IPS-NIHi7 (cell line): ENCODE data around the gene MYO1C.

Experiments
- DNase-seq: peaks from one replicate; pipeline ENCODE4 v3.0.0; 2012; ENCODE audit warnings: mixed read lengths; ENCODE audit errors: extremely low spot score

Gene MYO1C

DNA sequence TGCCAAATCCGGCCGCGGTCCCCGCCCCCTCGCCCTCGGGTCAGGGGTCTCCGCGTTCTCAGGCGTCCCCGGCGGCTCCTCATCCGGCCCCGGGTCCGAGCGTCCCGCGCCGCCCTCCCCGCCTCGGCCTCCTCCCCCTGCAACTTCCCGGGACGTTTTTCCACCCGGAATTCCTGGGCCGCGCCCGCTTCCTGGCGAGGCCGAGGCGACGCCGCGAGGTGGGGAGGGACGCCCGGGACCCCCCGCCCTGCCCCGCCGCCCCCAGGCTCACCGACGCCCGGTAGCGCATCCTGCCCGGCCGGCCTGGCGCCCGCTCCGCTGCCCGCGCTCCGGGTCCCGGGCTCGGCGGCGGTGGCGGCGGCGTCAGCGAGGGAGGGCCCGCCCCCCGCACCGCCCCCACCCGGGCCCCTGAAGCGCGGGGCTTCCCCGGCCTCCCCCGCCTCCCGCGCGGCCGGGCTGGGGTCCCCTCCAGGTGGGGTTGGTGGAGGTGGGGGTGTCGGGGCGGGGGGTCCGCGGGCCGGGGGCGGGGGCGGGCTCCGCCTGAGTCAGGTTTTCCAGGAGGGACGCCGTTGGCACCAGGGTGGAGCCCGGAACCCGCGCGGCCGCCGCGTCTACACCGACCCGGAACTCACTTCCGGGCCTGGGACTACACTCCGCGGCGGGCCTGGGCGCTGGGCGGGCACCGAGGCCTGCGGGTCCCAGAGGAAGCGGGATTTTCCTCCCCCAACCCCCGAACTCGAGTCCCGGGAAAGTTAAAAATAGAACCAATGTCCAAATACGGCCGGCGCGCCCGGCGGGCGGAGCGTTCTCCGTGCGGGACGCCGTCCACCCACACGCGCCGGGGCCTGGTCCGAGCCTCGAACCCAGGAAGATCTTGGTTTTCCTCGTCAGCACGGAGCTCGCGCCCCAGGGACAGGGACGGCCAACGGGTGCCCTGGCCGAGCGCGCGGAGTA lies 6.8 kb downstream of the MYO1C start:
- no peak for DNase-seq

DNA sequence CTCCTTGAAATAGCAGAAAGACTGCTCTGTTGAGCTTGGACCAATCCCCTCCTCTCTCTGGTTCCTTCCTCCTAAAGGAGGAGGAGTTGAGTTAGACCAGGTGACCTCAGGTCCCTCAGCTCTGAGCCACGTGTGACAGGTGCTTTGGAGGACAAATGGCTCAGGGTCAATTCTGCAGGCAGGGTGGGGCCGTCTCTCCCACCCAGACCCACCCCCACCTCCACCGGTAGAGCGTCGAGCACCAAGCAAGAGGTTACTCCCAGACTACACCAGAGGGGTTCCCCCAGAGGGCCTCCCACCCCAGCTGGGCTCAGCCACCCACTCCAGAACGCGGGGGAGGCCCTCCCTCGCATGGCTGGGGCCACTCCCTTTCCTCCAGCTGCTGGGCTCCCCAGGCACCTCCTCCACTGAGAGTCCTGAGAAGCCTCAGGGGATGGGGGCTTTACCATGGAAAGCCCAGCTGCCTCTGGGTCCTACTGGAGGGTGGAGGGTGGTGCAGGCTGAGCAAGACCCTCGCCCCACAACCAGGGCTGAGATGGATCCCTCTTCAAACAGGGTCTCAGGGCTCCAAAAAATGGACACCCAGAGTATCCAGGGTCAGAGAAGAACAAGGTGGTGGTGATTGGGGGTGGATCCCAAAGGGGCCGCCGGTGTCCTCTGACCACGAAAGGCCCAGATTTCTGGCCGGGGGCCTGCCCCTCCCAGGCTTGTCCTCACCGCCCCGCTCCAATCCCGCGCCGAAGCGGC lies 7.6 kb downstream of the MYO1C start:
- no peak for DNase-seq

DNA sequence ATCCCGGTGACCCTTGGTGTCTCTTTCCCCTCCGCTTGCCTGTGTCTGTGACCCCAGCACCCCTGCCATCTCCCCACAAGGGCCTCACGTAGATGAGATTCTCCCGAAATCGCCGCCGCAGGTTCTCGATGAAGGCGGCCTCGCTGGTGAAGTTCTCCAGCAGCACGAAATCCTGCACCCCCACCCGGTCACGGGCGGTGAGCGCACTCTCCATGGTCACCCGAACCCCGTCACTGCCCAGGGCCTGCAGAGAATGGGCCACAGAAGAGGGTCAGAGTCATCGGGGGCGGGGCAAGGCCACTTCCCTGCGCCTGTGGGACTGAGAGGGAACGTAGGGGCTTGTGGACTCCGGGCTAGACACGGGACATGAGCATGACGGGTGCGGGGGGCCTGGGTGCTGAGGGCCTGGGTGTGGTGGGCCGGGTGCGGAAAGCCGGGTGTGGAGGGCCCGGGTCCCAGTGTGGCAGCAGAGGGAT lies 8.4 kb downstream of the MYO1C start:
- DNase-seq = no peak

DNA sequence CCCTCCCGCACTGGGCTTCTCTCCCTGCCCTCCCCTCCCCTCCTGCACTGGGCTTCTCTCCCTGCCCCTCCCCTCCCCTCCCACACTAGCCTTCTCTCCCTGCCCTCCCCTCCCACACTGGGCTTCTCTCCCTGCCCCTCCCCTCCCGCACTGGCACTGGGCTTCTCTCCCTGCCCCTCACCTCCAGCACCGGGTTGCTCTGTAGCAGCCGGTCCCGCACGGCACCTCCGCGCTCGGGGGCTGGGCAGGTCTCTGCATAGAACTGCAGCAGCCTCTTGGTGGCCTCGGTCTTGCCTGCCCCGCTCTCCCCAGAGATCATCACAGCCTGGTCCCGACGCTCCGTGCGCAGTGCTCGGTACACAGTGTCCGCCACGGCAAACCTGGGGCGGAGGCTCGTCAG lies 9.8 kb downstream of the MYO1C start:
- DNase-seq = no peak

DNA sequence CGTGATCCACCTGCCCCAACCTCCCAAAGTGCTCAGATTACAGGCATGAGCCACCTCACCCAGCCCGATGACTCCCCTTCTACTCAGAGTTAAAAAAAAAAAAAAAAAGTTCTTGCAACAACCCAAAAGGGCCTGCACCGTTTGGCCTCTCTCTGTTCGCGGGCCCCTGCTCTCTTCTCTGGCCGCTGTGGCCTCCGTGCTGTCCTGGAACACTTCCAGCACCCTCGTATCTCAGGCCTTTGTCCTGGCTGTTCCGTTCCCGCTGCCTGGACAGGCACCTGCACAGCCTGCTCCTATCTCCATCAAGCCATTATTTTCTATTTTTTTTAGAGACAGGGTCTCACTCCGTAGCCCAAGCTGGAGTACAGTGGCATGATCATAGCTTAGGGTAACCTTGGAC lies 10.8 kb downstream of the MYO1C start:
- DNase-seq = no peak

DNA sequence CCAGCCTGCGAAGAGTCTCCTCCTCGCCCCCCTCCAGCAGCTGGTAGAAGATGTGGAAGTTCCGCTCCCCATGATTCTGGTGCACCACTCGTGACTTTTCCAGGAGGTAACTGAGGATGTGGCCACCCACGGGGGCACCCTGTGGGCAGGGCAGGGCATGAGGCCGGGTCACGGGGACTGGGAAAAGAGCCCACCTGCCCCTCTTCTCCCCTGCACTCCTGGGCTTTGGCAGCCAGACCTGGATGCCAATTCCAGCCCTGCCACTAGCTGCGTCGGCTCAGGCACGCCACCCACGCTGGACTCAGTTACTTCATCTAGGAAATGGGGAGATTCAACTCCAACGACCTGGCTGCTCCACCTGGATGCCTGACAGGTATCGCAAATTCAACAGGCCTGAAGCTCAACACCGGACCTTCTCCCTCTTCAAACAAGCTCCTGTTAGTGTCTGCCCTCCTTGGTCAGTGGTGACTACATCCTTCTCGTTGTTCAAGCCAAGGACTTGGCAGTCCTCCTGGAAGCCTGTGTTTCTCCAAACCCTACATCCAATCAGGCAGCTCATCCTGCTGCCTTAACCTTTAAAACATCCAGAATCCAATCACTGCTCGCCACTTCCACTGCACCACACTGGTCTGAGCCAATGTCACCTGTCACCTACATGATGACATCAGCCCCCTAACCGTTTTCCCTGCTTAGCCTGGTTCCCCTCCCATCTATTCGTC lies 11.6 kb downstream of the MYO1C start:
- no peak for DNase-seq

DNA sequence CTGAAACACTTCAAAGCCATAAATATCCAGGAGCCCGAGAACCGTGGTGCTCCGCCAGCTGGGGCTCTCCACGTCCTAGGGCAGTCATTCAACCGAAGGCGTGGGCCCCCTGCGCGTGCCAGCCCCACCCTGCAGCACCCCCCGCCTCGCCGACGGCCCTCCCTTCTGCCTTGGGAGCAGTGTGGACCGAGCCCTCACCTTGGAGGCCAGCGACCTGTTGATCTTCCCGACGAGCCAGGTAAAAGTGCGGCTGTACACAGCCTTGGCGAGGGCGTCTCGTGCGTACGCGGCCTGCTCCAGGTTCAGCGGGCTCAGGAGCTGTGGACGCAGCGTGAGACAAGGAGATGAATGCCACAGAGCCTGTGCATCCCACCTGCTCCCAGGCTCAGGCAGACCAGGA lies 14.1 kb downstream of the MYO1C start:
- no peak for DNase-seq

DNA sequence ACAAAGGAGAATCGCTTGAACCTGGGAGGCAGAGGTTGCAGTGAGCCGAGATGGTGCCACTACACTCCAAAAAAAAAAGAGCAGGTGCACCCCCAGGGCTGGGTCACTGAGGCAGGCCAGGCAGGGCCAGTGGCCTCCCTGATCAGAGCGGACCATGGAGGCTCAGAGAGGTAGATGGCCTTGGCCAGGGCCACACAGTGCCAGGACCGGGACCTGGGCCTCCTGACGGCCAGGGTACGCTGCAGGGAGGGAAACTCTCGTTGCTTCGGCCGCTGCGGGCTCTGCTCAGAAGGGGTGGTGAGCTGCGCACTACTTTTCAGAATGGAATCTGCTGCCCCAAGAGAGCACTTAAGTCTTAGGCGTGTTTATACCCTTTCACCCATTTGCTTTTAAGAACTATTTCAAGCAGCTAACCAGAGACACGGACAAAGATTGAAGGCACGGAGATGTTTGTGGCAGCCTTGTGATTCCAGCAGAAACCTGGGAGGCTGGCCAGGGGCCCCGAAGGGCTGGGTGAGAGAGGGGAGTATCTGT lies 17.1 kb downstream of the MYO1C start:
- DNase-seq = no peak

DNA sequence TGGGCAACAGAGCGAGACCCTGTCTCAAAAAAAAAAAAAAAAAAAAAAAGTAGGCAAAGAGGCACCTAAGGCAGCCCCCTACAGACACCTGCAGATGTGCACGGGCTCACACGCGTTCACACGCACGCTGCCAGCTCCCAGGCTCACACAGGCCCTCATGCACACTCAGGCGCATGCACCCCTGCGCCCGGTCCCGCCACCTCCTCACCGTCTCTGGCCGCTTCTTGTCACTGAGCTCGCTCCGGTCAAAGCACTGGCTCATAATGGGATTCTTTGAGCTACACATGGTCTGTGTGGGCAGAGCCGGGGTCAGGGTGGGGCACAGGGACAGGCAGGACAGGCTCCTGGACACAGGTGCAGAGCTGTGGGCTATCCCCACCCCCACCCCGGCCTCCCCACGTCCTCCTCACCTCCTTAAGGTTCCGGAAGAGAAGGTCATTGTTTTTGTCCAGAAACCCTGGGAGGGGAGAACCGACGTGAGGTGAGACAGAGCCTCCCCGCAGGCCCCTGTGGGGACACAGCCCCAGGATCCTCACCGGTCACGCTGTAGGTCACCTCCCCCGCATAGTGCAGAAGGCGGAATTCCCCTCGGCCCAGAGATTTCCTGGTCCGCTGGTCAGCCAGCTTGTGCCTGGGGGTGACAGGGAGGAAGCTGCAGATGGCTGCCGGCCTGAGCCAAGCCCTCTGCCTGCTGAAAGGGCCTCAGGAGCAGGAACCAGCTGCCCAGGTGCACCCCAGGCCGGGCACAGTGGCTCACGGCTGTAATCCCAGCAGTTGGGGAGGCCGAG lies 17.9 kb downstream of the MYO1C start:
- no peak for DNase-seq

DNA sequence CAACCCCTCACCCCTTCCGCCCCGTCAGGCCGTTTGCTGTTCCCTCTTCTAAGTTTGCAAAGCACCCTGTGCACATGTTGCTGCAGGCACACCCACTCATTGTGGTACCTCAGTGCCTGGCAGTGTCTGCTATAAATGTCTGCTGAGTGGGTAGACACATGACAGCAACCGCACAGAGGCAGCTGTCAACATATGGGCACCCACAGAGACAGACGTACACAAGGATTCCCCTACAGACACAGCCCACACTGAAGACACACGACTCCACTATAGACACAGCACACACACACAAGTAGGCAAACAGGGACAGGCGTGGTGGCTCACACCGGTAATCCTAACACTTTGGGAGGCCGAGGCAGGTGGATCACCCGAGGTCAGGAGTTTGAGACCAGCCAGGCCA lies 18.6 kb downstream of the MYO1C start:
- DNase-seq = no peak

DNA sequence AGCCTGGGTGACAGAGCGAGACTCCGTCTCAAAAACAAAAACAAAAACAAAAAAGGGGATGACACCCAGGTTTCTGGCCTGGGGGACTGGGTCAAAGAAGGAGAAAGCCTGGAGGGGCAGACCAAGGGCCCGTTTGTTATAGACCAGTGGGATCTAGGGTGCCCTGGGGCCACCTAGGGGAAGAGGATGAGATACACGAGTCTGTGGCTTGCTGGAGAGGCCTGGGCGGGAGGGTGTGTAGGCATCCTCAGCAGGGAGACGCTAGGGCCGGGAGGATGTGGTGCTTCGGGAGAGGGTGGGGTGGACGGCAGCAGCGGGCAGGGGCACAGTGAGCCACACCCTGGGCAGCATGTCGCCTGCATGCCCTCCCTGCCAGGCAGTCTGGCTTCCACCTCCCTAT lies 19.3 kb downstream of the MYO1C start:
- DNase-seq = no peak

DNA sequence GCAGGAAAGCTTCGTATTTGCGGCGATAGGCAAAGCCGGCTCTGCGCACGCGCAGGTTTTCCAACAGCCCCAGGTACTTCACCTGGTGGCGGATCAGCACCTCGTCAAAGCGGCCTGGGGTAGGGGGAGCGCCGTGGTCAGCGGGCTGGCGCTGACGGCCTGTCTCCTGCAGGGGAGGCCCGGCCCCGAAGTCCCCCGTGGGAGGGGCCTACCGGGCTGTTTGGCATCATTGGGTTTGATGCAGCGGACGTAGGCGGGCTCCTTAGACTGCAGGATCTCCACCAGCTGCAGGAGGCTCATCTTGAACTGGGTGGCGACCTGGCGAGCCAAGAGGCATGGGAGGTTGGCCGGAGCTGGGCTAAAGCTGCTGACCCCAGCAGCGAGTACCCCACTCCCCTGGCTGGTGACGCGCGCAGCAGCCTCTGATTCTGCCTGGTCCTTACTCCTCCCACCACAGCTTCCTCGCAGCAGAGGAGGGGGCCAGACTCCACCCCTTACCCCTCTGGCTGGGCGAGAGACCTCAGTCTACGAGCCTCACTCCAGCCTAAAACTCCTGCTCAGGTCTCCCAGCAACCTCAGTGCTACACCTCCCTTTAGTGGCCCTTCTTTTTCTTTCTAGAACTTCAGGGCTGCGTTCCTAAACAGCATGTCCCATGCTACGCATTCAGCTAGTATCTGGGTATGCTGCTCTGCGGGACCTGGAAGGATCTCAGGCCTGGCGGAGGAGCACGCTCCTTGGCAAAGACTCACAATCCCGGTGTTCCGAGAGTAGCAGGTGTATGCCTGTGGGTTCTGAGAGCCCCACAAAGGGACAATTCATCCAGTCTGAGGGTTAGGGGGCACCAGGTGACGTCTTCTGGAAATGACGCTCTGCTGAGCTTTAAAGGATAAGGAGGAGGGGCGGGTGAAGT lies 20.3 kb downstream of the MYO1C start:
- no peak for DNase-seq

DNA sequence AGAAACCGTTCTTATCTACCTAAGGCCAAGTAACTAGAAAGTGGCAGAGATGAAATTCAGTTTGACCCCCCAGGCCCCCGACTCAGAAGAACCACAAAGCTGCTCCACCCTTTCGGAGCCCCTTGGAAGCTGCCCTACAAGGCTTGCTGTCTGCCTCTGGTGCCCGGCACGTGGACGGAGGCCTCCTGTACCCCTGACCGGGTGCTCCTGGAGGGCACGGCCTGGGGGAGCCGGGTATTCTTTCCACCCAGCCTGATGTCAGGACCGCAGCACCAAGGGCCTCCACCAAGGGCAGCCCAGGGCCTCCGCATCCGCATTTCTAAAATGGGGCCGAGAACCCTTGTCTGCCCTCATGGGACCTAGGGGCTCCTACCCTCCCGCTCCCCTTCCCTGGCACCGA lies 21.0 kb downstream of the MYO1C start:
- no peak for DNase-seq

DNA sequence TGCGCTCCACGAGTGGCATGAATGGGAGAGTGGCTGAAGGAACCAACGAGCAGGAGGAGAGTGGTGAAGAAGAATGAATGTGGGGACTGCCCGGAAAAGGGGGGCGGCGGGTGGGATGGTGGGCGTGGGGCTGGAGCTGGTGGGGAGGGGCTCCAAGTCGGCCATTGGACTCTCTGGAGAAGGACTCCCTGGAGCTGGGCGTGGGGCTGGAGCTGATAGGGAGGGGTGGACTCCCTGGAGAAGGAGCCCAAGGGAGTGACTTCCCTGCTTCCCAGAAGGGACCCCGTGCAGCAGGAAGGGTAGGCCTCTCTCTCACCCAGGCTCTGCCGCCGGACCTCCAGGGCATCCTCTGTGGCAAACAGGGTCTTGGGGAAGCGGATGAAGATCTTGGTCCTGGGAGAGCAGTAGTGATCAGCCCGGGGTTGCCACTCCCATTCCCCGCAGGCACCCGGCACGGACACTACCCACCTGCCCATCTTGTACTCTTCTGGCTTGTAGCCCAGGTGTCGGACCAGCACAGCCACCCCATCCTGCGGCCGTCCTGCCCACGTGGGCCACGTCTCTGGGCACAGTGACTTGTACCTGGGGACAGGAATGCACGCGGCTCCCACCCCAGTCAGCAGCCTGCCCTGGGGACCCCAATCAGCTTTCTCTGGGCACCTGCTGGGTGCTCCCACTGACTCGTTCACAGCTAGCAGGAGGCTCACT lies 21.6 kb downstream of the MYO1C start:
- DNase-seq = no peak

DNA sequence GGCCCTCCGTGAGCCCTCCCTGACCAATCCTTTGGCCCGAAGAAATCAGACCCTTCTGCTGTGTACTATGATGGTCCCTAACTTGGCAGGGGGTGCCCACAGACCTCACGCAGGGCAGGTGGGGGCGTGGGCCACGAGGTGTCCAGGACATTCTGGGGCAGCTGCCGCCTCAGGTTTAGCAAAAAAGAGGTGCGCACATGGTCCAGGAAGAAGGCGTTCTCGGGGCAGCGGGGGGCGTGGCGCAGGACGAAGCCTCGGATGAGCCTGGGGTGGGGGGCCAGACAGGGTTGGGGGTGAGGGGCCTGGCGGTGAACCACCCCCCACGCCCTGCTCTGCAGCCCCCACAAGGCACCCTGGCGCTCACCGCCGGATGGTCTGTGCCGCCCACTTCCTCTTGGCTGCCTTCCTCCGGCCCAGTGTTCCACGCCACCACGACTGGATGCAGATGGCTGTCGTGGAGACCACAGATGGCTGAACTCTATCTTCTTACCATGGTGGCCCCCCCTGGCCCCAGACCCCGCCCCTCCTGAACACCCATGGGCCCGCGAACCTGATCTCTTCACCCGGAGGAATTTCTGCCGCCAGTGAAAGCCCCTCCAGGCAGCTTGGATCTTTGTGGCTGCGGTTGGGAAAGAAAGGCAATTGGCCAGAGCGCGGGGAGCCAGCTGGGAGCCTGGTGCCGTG lies 22.3 kb downstream of the MYO1C start:
- DNase-seq = no peak

DNA sequence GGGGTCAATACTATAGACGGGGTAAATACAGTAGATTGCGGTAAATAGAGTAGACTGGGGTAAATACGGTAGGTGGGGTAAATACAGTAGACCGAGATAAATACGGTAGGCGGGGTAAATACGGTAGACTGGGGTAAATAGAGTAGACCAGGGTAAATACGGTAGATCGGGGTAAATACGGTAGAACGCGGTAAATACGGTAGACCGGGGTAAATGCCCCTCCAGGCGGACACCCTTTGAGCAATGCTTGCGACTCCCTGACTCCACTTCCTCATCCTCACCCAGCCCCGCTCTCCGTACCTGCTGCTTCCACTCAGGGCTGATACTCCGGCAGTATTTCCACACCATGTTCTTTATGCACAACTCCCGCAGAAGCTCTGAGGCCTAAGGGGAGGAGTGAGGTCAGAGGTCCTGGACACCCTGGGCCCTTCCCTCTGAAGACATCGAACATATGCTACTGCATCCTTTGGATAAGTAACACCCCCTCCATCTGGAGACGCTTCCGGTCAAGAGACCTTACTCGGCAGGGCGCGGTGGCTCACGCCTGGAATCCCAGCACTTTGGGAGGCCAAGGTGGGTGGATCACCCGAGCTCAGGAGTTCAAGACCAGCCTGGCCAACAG lies 23.1 kb downstream of the MYO1C start:
- DNase-seq = peak; percentile 72

DNA sequence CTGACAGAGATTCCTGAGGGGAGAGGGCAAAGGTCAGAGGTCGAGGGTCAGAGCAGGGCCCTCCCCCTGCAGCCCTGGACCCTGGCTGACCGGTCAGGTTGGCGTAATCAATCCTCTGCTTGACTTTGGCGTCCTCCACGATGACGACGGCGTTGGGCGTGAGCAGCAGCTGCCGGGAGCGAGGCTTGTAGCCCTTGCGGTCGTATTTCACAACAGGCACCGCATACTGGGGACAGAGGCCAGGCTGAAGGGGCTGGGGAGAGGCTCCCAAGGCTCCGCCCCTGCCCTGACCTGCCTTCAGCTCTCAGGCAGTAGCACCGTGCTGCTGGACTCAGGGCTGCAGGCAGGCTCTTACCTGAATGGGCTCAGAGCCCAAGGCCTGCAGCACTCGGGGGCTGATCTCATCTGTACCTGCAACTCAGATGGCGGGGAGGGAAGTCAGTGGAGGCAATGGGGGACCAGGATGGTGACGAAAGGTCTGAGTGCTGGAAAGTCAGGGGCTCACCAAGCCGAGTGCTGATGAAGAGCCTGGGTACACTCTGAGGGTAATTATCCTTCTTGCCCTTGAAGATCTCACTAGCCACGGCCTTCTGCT lies 24.5 kb downstream of the MYO1C start:
- DNase-seq = no peak

DNA sequence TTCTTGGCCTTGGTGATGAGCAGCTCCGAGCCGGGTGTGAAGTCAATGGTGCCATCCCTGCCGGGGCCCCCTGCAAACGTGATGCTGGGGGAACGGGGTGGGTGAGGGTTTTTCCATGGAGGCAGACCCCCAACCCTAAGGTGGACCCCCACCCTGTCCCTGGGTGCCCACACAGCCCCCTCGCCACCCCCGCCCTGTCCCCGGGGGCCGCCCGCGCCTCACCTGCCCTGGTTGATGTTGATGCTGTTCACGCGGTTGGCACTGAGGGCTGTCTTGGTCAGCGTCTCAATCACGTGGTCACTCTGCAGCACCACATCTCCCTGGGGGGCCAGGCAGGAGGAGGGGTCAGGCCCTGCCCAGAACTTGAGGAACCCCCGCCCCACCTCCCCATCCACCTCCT lies 25.2 kb downstream of the MYO1C start:
- DNase-seq = no peak
